Suprapubic skin (tissue), 4 donors: ENCODE results near the gene MFAP2. TPM values are rescaled to one million over a fixed set of nuclear protein-coding genes. Genes with fewer than 3 reads are reported as not detected.

Experiments
- DNase-seq, 2 donors: peaks; one replicate each; pipeline ENCODE4 v3.0.0-alpha.2; 2019; ENCODE audit warnings: low spot score in 2 of 2
- H3K27ac ChIP-seq: fragments of 200-600 bp; sonication (generic); one replicate; pipeline ENCODE4 v1.5.1; 2019
- H3K27me3 ChIP-seq: fragments of 200-600 bp; sonication (generic); one replicate; pipeline ENCODE4 v1.5.1; 2019
- H3K36me3 ChIP-seq: fragments of 200-600 bp; sonication (generic); one replicate; pipeline ENCODE4 v1.5.1; 2019
- H3K4me1 ChIP-seq: fragments of 200-600 bp; sonication (generic); one replicate; pipeline ENCODE4 v1.5.1; 2019
- H3K4me3 ChIP-seq: fragments of 200-600 bp; sonication (generic); one replicate; pipeline ENCODE4 v1.5.1; 2019; ENCODE audit warnings: mild to moderate bottlenecking
- H3K9me3 ChIP-seq: fragments of 200-600 bp; sonication (generic); one replicate; pipeline ENCODE4 v1.5.1; 2019
- CTCF ChIP-seq, 2 donors: fragments of 200-600 bp in 1 of 2; fragments of 450-650 bp in 1 of 2; sonication (generic) in 1 of 2; IDR thresholded peaks; one replicate each; pipeline ENCODE4 v1.5.1; 2016 to 2019; ENCODE audit warnings: antibody characterized with exemption in 2 of 2, mild to moderate bottlenecking in 1 of 2, moderate library complexity in 1 of 2
- EP300 ChIP-seq: sonication (generic); formaldehyde crosslinking; IDR thresholded peaks from one replicate; pipeline ENCODE4 v1.6.1; 2017; ENCODE audit warnings: antibody characterized with exemption
- POLR2A ChIP-seq, 2 donors: fragments of 450-650 bp; IDR thresholded peaks; one replicate each; pipeline ENCODE4 v1.6.1; 2017; ENCODE audit warnings: antibody characterized with exemption in 2 of 2, mild to moderate bottlenecking in 2 of 2, moderate library complexity in 2 of 2
- POLR2AphosphoS5 ChIP-seq, 3 donors: sonication (generic); formaldehyde crosslinking; IDR thresholded peaks; one replicate each; pipeline ENCODE4 v1.6.1; 2017; ENCODE audit warnings: antibody characterized with exemption in 3 of 3
- WGBS: methylation state at CpG from one replicate; pipeline ENCODE4 v1.1.5; 2018; 5-methylcytosine and 5-hydroxymethylcytosine counted together
- total RNA-seq, 4 donors: library from RNA; depleted of rRNA; stranded (reverse); fragments of >200 nt; gene quantifications; one replicate each; pipeline ENCODE4 v1.1.0, GENCODE V29; 2016

Gene MFAP2
- 1 to 10 TPM; 5.6 to 8.3 (median 7.1) TPM for total RNA-seq

- Histone ChIP-seq H3K9me3 (no peaks in the 10 kb centered on the region), H3K36me3 (peaks cover 1% of the 10 kb centered on the region), H3K27ac (peak within 1 kb of the TSS; percentile 85), H3K27me3 (no peaks in the 10 kb centered on the region), H3K4me1 (peaks cover 64% of the 10 kb centered on the region), H3K4me3 (peak within 1 kb of the TSS; percentile 55)
- DNase-seq: no peak
- TF ChIP-seq EP300 (no peak), POLR2A (IDR thresholded peaks at IDR 0.05) (no peak), CTCF (IDR thresholded peaks at IDR 0.05) (no peak), POLR2AphosphoS5 (IDR thresholded peaks at IDR 0.05) (no peak)
- WGBS: 14% methylated on average over 18 of the region's 53 CpGs
Observed at GRCh38 chr1:16980473-16981268, at the start of gene MFAP2. MFAP2 (minus strand) TSS chr1:16980620; CDS start chr1:16978273, 2,347 bp downstream.

- H3K9me3 ChIP-seq: no peaks in the 10 kb centered on the region
- peaks cover 14% of the 10 kb centered on the region for H3K4me1 ChIP-seq
- H3K27ac ChIP-seq: no peak overlapping the region
- H3K27me3 ChIP-seq: no peaks in the 10 kb centered on the region
- H3K36me3 ChIP-seq: peaks cover 67% of the 10 kb centered on the region
- 82% methylated on average over 4 of the region's 4 CpGs for WGBS
- TF ChIP-seq CTCF (IDR thresholded peaks at IDR 0.05) (no peak), POLR2AphosphoS5 (IDR thresholded peaks at IDR 0.05) (no peak), EP300 (no peak), POLR2A (IDR thresholded peaks at IDR 0.05) (no peak)
- no peak for DNase-seq
- no peak overlapping the region for H3K4me3 ChIP-seq
Observed at GRCh38 chr1:17030206-17030605, 49.8 kb upstream of the MFAP2 start.

GRCh38 chr1:17028662-17029188 lies 48.3 kb upstream of the MFAP2 start:
- WGBS: 63% methylated on average over 5 of the region's 5 CpGs

GRCh38 chr1:17027900-17028299 lies 47.5 kb upstream of the MFAP2 start:
- Histone ChIP-seq H3K4me1 (peaks cover 14% of the 10 kb centered on the region), H3K27me3 (no peaks in the 10 kb centered on the region), H3K36me3 (peaks cover 75% of the 10 kb centered on the region), H3K4me3 (no peak overlapping the region), H3K9me3 (no peaks in the 10 kb centered on the region), H3K27ac (peak overlapping the region; percentile 63)
- no peak for DNase-seq
- 49% methylated on average over 2 of the region's 2 CpGs for WGBS
- TF ChIP-seq POLR2AphosphoS5 (IDR thresholded peaks at IDR 0.05) (no peak), POLR2A (IDR thresholded peaks at IDR 0.05) (no peak), CTCF (IDR thresholded peaks at IDR 0.05) (no peak), EP300 (no peak)

More at GRCh38 chr1:17028662-17029188, 48.3 kb upstream of the MFAP2 start:
- Histone ChIP-seq H3K27ac (peak overlapping the region; percentile 63), H3K4me1 (peaks cover 14% of the 10 kb centered on the region), H3K27me3 (no peaks in the 10 kb centered on the region), H3K36me3 (peaks cover 75% of the 10 kb centered on the region), H3K9me3 (no peaks in the 10 kb centered on the region), H3K4me3 (no peak overlapping the region)
- no peak for DNase-seq
- TF ChIP-seq POLR2AphosphoS5 (IDR thresholded peaks at IDR 0.05): peak in 1 of 3 donors; percentile 21
- no peak for TF ChIP-seq POLR2A (IDR thresholded peaks at IDR 0.05)

GRCh38 chr1:17027403-17027802 lies 47.0 kb upstream of the MFAP2 start:
- H3K4me1 ChIP-seq: peaks cover 14% of the 10 kb centered on the region
- 51% methylated on average over 5 of the region's 5 CpGs for WGBS
- no peaks in the 10 kb centered on the region for H3K27me3 ChIP-seq
- no peak for DNase-seq
- peak overlapping the region; percentile 63 for H3K27ac ChIP-seq
- no peaks in the 10 kb centered on the region for H3K9me3 ChIP-seq
- H3K36me3 ChIP-seq: peaks cover 75% of the 10 kb centered on the region
- TF ChIP-seq POLR2A (IDR thresholded peaks at IDR 0.05): no peak
- no peak for TF ChIP-seq POLR2AphosphoS5 (IDR thresholded peaks at IDR 0.05)
- no peak for TF ChIP-seq EP300
- TF ChIP-seq CTCF (IDR thresholded peaks at IDR 0.05): no peak
- H3K4me3 ChIP-seq: no peak overlapping the region
